Measurements from ENCODE around the gene MED27. TPM values are rescaled to one million over a fixed set of nuclear protein-coding genes. Genes with fewer than 3 reads are reported as not detected.

Gene MED27
- total RNA-seq, 2 donors from 2014 or later = 12.0 to 18.8 TPM

- Histone ChIP-seq H3K36me3 (no peaks in the 10 kb centered on the region), H3K27ac (no peak overlapping the region), H3K9ac (ENCODE audit: low read depth in 2 of 2, low read length in 2 of 2) (no peak overlapping the region), H3K27me3 (no peaks in the 10 kb centered on the region), H3K4me1 (no peaks in the 10 kb centered on the region), H3K4me3 (no peak overlapping the region), H3K9me3 (no peaks in the 10 kb centered on the region)
- no peak for TF ChIP-seq CTCF (IDR thresholded peaks at IDR 0.05)
- intact Hi-C loops (cut with DNase I) = no loop called here
- no peak for DNase-seq
These were observed 245.8 kb downstream of the MED27 start for GRCh38 chr9:131833906-131834305.

GRCh38 chr9:131833083-131833482 is 246.6 kb downstream of the MED27 start:
- no peak for TF ChIP-seq CTCF (IDR thresholded peaks at IDR 0.05)
- DNase-seq = no peak
- Histone ChIP-seq H3K4me3 (no peak overlapping the region), H3K36me3 (no peaks in the 10 kb centered on the region), H3K9me3 (no peaks in the 10 kb centered on the region), H3K4me1 (no peaks in the 10 kb centered on the region), H3K9ac (ENCODE audit: low read depth in 2 of 2, low read length in 2 of 2) (no peak overlapping the region), H3K27ac (no peak overlapping the region), H3K27me3 (no peaks in the 10 kb centered on the region)
- intact Hi-C loops (cut with DNase I) = no loop called here

GRCh38 chr9:131831380-131832165 is 248.1 kb downstream of the MED27 start:
- Histone ChIP-seq H3K9me3 (no peaks in the 10 kb centered on the region), H3K27ac (no peak overlapping the region), H3K36me3 (no peaks in the 10 kb centered on the region), H3K4me1 (no peaks in the 10 kb centered on the region), H3K9ac (ENCODE audit: low read depth in 2 of 2, low read length in 2 of 2) (no peak overlapping the region), H3K27me3 (no peaks in the 10 kb centered on the region), H3K4me3 (no peak overlapping the region)
- intact Hi-C loops (cut with DNase I) = no loop called here
- no peak for TF ChIP-seq CTCF (IDR thresholded peaks at IDR 0.05)
- no peak for DNase-seq

- intact Hi-C loops (cut with DNase I) = no loop called here
- no peaks in the 10 kb centered on the region for H3K4me1 ChIP-seq
- no peaks in the 10 kb centered on the region for H3K36me3 ChIP-seq
- DNase-seq = no peak
- no peaks in the 10 kb centered on the region for H3K9me3 ChIP-seq
- H3K9ac ChIP-seq (ENCODE audit: low read depth in 2 of 2, low read length in 2 of 2) = no peak overlapping the region
- H3K27ac ChIP-seq = no peak overlapping the region
- no peaks in the 10 kb centered on the region for H3K27me3 ChIP-seq
- TF ChIP-seq CTCF (IDR thresholded peaks at IDR 0.05) = no peak
- H3K4me3 ChIP-seq = no peak overlapping the region
These were observed 251.8 kb downstream of the MED27 start for GRCh38 chr9:131827821-131828369.

GRCh38 chr9:131826966-131827525 is 252.6 kb downstream of the MED27 start:
- no peaks in the 10 kb centered on the region for H3K36me3 ChIP-seq
- no peaks in the 10 kb centered on the region for H3K27me3 ChIP-seq
- H3K9ac ChIP-seq (ENCODE audit: low read depth in 2 of 2, low read length in 2 of 2) = no peak overlapping the region
- no peak overlapping the region for H3K4me3 ChIP-seq
- no peaks in the 10 kb centered on the region for H3K9me3 ChIP-seq
- no peak overlapping the region for H3K27ac ChIP-seq
- intact Hi-C loops (cut with DNase I) = no loop called here
- no peak for DNase-seq
- no peaks in the 10 kb centered on the region for H3K4me1 ChIP-seq
- no peak for TF ChIP-seq CTCF (IDR thresholded peaks at IDR 0.05)

Data from colonic mucosa (tissue), 4 donors.